H9 (cell line): ENCODE data around the gene ZBTB43. TPM values are rescaled to one million over a fixed set of nuclear protein-coding genes. Genes with fewer than 3 reads are reported as not detected.

Source experiments
- DNase-seq: peaks from one replicate; pipeline ENCODE4 v3.0.0-alpha.2; 2017
- H2AFZ ChIP-seq: one replicate; pipeline ENCODE4 v1.6.1; 2013; ENCODE audit warnings: mild to moderate bottlenecking, low read length, control low read depth, moderate library complexity
- H2AK5ac ChIP-seq: 2 replicates; pipeline ENCODE4 v1.6.1; 2013; ENCODE audit warnings: low read length, control low read depth, mixed read lengths; ENCODE audit not compliant: insufficient read length
- H2BK120ac ChIP-seq: one replicate; pipeline ENCODE4 v1.6.1; 2013; ENCODE audit warnings: low read depth, mild to moderate bottlenecking, low read length, control low read depth, inconsistent platforms; ENCODE audit not compliant: poor library complexity, severe bottlenecking
- H2BK12ac ChIP-seq: 2 replicates; pipeline ENCODE4 v1.6.1; 2013; ENCODE audit warnings: low read length, control low read depth, mixed read lengths, low read depth; ENCODE audit not compliant: insufficient read length
- H2BK15ac ChIP-seq: 2 replicates; pipeline ENCODE4 v1.6.1; 2013; ENCODE audit warnings: low read depth, low read length, control low read depth
- H2BK20ac ChIP-seq: one replicate; pipeline ENCODE4 v1.6.1; 2013; ENCODE audit warnings: low read depth, mild to moderate bottlenecking, low read length, control low read depth, inconsistent platforms; ENCODE audit not compliant: poor library complexity, severe bottlenecking
- H2BK5ac ChIP-seq: 2 replicates; pipeline ENCODE4 v1.6.1; 2013; ENCODE audit warnings: low read length, control low read depth, mixed read lengths; ENCODE audit not compliant: insufficient read length
- H3K14ac ChIP-seq: 2 replicates; pipeline ENCODE4 v1.6.1; 2013; ENCODE audit warnings: low read length, control low read depth; ENCODE audit not compliant: insufficient read depth
- H3K18ac ChIP-seq: 2 replicates; pipeline ENCODE4 v1.6.1; 2013; ENCODE audit warnings: low read depth, mild to moderate bottlenecking, mixed read lengths, low read length, control low read depth; ENCODE audit not compliant: insufficient read length
- H3K23ac ChIP-seq: 2 replicates; pipeline ENCODE4 v1.6.1; 2013; ENCODE audit warnings: low read length, control low read depth, mixed read lengths, low read depth; ENCODE audit not compliant: insufficient read length
- H3K23me2 ChIP-seq: 2 replicates; pipeline ENCODE4 v1.6.1; 2013; ENCODE audit warnings: low read depth, mild to moderate bottlenecking, mixed read lengths, low read length, control low read depth; ENCODE audit not compliant: insufficient read length, poor library complexity, severe bottlenecking
- H3K27ac ChIP-seq: 2 replicates; pipeline ENCODE4 v1.5.1; 2013; ENCODE audit warnings: low read length, control low read depth, mixed read lengths, low read depth; ENCODE audit not compliant: insufficient read length
- H3K27me3 ChIP-seq: 2 replicates; pipeline ENCODE4 v1.6.1; 2013; ENCODE audit warnings: low read length, control low read depth, inconsistent platforms; ENCODE audit not compliant: insufficient read depth
- H3K4ac ChIP-seq: 2 replicates; pipeline ENCODE4 v1.6.1; 2013; ENCODE audit warnings: low read depth, mild to moderate bottlenecking, control low read depth, inconsistent platforms, low read length, moderate library complexity
- H3K4me1 ChIP-seq: 2 replicates; pipeline ENCODE4 v1.6.1; 2013; ENCODE audit warnings: low read length, control low read depth, inconsistent platforms; ENCODE audit not compliant: insufficient read depth
- H3K4me2 ChIP-seq: 2 replicates; pipeline ENCODE4 v1.6.1; 2013; ENCODE audit warnings: low read length, control low read depth, mixed read lengths; ENCODE audit not compliant: insufficient read length, insufficient read depth
- H3K56ac ChIP-seq: 2 replicates; pipeline ENCODE4 v1.6.1; 2013; ENCODE audit warnings: low read depth, mild to moderate bottlenecking, mixed read lengths, low read length, control low read depth; ENCODE audit not compliant: insufficient read length
- H3K79me1 ChIP-seq: 2 replicates; pipeline ENCODE4 v1.6.1; 2013; ENCODE audit warnings: low read depth, mild to moderate bottlenecking, moderate library complexity, low read length, control low read depth, inconsistent platforms; ENCODE audit not compliant: insufficient read depth, poor library complexity, severe bottlenecking
- H3K79me2 ChIP-seq: 2 replicates; pipeline ENCODE4 v1.6.1; 2013; ENCODE audit warnings: low read length, control low read depth, inconsistent platforms; ENCODE audit not compliant: insufficient read depth
- H3K9ac ChIP-seq: 2 replicates; pipeline ENCODE4 v1.6.1; 2013; ENCODE audit warnings: low read length, control low read depth, mixed read lengths; ENCODE audit not compliant: insufficient read length; ENCODE audit errors: extremely low read depth
- H3K9me3 ChIP-seq: one replicate; pipeline ENCODE4 v1.6.1; 2013; ENCODE audit warnings: low read depth, low read length, inconsistent platforms; ENCODE audit not compliant: control insufficient read depth
- H3T11ph ChIP-seq: one replicate; pipeline ENCODE4 v1.6.1; 2013; ENCODE audit warnings: mild to moderate bottlenecking, low read length, control low read depth, inconsistent platforms
- H4K20me1 ChIP-seq: one replicate; pipeline ENCODE4 v1.6.1; 2013; ENCODE audit not compliant: control insufficient read depth, insufficient read length, insufficient read depth
- H4K5ac ChIP-seq: 2 replicates; pipeline ENCODE4 v1.6.1; 2013; ENCODE audit warnings: low read depth, mild to moderate bottlenecking, mixed read lengths, low read length, control low read depth; ENCODE audit not compliant: insufficient read length
- H4K8ac ChIP-seq: replicated peaks from 2 replicates; pipeline ENCODE4 v1.6.1; 2013; ENCODE audit warnings: low read length, control low read depth, mixed read lengths, low read depth; ENCODE audit not compliant: insufficient read length
- H4K91ac ChIP-seq: 2 replicates; pipeline ENCODE4 v1.6.1; 2013; ENCODE audit warnings: low read depth, mild to moderate bottlenecking, moderate library complexity, mixed read lengths, low read length, control low read depth; ENCODE audit not compliant: insufficient read length
- H3K27ac Mint-ChIP-seq, 3 experiments: 2 replicates in 2 of 3; 3 replicates in 1 of 3; pipeline ENCODE4 v1.8.0; 2020 to 2021; ENCODE audit warnings: mixed read lengths in 3 of 3, mild to moderate bottlenecking in 1 of 3, moderate library complexity in 1 of 3
- H3K27me3 Mint-ChIP-seq: 2 replicates; pipeline ENCODE4 v1.8.0; 2021; ENCODE audit warnings: low read depth, mild to moderate bottlenecking, moderate library complexity, mixed read lengths
- H3K36me3 Mint-ChIP-seq, 3 experiments: 2 replicates in 2 of 3; 3 replicates in 1 of 3; pipeline ENCODE4 v1.8.0; 2020 to 2021; ENCODE audit warnings: low read depth in 3 of 3, mixed read lengths in 3 of 3; ENCODE audit not compliant: insufficient read depth in 1 of 3
- H3K4me1 Mint-ChIP-seq, 2 experiments: 2 replicates each; pipeline ENCODE4 v1.8.0; 2020; ENCODE audit warnings: mixed read lengths in 2 of 2
- H3K4me3 Mint-ChIP-seq, 2 experiments: 2 replicates in 1 of 2; 3 replicates in 1 of 2; pipeline ENCODE4 v1.8.0; 2020 to 2021; ENCODE audit warnings: mild to moderate bottlenecking in 2 of 2, mixed read lengths in 2 of 2, moderate library complexity in 1 of 2
- H3K9me3 Mint-ChIP-seq, 2 experiments: 2 replicates in 1 of 2; 3 replicates in 1 of 2; pipeline ENCODE4 v1.8.0; 2020; ENCODE audit warnings: mild to moderate bottlenecking in 2 of 2, mixed read lengths in 2 of 2, moderate library complexity in 1 of 2
- WGBS: extraction: QIAGEN DNeasy Blood & Tissue Kit; methylation state at CpG from one replicate; pipeline ENCODE4 v1.1.7; 2013; ENCODE audit warnings: missing lambda C conversion rate, low lambda C conversion rate, mixed read lengths; ENCODE audit not compliant: insufficient read length; ENCODE audit errors: extremely low coverage; 5-methylcytosine and 5-hydroxymethylcytosine counted together
- total RNA-seq: library from RNA; stranded (reverse); gene quantifications from 2 replicates; pipeline ENCODE4 v1.2.1, GENCODE V29; 2021
- TF ChIP-seq, protein P1 (sequence below): fragments of 200-600 bp; sonication (generic); conservative IDR thresholded peaks from 3 replicates; pipeline ENCODE4 v1.8.0; 2021; ENCODE audit warnings: antibody characterized with exemption, mild to moderate bottlenecking

ZBTB43 gene
- total RNA-seq, 1 experiment from 2014 or later, result 15.7 TPM

DNA sequence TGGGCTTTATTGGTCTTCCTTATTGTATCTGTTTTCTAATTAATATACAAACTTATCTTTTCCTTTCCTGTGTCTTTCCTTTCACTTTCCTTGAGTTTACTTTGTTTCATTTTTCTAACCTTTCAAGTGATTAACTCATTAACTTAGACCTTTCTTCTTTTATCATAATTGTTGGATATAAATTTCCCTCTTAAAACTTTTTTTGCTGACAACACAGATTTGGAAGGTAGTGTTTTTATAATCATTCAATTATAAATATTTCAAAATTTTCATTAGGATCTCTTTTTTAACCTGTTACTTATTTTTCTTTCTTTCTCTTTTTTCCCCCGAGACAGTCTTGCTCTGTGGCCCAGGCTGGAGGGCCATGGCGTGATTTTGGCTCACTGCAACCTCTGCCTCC lies 6.9 kb upstream of the ZBTB43 start:
- H2BK12ac ChIP-seq, result no peak overlapping the region
- H2AFZ ChIP-seq, result no peak overlapping the region
- no peak overlapping the region for H2BK5ac ChIP-seq
- no peak overlapping the region for H2BK120ac ChIP-seq
- no peak overlapping the region for H3K23ac ChIP-seq
- H2BK20ac ChIP-seq, result no peak overlapping the region
- H3K14ac ChIP-seq, result no peak overlapping the region
- H3K27me3 ChIP-seq, result no peaks in the 10 kb centered on the region
- H2AK5ac ChIP-seq, result no peak overlapping the region
- Mint-ChIP-seq H3K27ac (no peak overlapping the region), H3K9me3 (peaks cover 2 to 4% of the 10 kb centered on the region in 2 experiments; a peak in 2 of 5 replicates), H3K4me1 (no peaks in the 10 kb centered on the region), H3K27me3 (peaks cover 28% of the 10 kb centered on the region), H3K4me3 (no peak overlapping the region), H3K36me3 (no peaks in the 10 kb centered on the region)
- H3K27ac ChIP-seq, result no peak overlapping the region
- H3K79me1 ChIP-seq, result no peaks in the 10 kb centered on the region
- no peaks in the 10 kb centered on the region for H3K4me1 ChIP-seq
- H4K91ac ChIP-seq, result no peak overlapping the region
- H4K5ac ChIP-seq, result no peak overlapping the region
- no peaks in the 10 kb centered on the region for H3K79me2 ChIP-seq
- no peaks in the 10 kb centered on the region for H3K23me2 ChIP-seq
- H3K56ac ChIP-seq, result no peak overlapping the region
- no peak overlapping the region for H3T11ph ChIP-seq
- no peaks in the 10 kb centered on the region for H4K20me1 ChIP-seq
- no peak for DNase-seq
- no peak overlapping the region for H3K9ac ChIP-seq
- no peak overlapping the region for H4K8ac ChIP-seq
- no peaks in the 10 kb centered on the region for H3K9me3 ChIP-seq
- no peak overlapping the region for H2BK15ac ChIP-seq
- no CpG with 5 or more reads among the region's 2 CpGs for WGBS
- TF ChIP-seq, protein P1, sequence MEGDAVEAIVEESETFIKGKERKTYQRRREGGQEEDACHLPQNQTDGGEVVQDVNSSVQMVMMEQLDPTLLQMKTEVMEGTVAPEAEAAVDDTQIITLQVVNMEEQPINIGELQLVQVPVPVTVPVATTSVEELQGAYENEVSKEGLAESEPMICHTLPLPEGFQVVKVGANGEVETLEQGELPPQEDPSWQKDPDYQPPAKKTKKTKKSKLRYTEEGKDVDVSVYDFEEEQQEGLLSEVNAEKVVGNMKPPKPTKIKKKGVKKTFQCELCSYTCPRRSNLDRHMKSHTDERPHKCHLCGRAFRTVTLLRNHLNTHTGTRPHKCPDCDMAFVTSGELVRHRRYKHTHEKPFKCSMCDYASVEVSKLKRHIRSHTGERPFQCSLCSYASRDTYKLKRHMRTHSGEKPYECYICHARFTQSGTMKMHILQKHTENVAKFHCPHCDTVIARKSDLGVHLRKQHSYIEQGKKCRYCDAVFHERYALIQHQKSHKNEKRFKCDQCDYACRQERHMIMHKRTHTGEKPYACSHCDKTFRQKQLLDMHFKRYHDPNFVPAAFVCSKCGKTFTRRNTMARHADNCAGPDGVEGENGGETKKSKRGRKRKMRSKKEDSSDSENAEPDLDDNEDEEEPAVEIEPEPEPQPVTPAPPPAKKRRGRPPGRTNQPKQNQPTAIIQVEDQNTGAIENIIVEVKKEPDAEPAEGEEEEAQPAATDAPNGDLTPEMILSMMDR, result no peak
- no peak overlapping the region for H3K4me2 ChIP-seq
- H3K18ac ChIP-seq, result no peak overlapping the region
- H3K4ac ChIP-seq, result no peak overlapping the region
